C4-2B (cell line): ENCODE data around the gene HOXD3.

ENCODE experiments used
- ZFX ChIP-seq: fragments of 450-650 bp; IDR thresholded peaks from 2 replicates; pipeline ENCODE4 v1.6.1; 2017
- TF ChIP-seq, protein P1 (sequence below): fragments of 450-650 bp; conservative IDR thresholded peaks from 2 replicates; pipeline ENCODE4 v1.5.1; 2017; ENCODE audit warnings: mild to moderate bottlenecking

DNA sequence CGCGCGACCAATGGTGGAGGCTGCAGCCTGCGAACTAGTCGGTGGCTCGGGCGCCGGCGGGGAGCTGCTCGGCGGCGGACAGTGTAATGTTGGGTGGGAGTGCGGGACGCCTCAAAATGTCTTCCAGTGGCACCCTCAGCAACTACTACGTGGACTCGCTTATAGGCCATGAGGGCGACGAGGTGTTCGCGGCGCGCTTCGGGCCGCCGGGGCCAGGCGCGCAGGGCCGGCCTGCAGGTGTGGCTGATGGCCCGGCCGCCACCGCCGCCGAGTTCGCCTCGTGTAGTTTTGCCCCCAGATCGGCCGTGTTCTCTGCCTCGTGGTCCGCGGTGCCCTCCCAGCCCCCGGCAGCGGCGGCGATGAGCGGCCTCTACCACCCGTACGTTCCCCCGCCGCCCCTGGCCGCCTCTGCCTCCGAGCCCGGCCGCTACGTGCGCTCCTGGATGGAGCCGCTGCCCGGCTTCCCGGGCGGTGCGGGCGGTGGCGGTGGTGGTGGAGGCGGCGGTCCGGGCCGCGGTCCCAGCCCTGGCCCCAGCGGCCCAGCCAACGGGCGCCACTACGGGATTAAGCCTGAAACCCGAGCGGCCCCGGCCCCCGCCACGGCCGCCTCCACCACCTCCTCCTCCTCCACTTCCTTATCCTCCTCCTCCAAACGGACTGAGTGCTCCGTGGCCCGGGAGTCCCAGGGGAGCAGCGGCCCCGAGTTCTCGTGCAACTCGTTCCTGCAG lies 34.3 kb upstream of the HOXD3 start, which contains the start of gene HOXD9:
- TF ChIP-seq, protein P1, sequence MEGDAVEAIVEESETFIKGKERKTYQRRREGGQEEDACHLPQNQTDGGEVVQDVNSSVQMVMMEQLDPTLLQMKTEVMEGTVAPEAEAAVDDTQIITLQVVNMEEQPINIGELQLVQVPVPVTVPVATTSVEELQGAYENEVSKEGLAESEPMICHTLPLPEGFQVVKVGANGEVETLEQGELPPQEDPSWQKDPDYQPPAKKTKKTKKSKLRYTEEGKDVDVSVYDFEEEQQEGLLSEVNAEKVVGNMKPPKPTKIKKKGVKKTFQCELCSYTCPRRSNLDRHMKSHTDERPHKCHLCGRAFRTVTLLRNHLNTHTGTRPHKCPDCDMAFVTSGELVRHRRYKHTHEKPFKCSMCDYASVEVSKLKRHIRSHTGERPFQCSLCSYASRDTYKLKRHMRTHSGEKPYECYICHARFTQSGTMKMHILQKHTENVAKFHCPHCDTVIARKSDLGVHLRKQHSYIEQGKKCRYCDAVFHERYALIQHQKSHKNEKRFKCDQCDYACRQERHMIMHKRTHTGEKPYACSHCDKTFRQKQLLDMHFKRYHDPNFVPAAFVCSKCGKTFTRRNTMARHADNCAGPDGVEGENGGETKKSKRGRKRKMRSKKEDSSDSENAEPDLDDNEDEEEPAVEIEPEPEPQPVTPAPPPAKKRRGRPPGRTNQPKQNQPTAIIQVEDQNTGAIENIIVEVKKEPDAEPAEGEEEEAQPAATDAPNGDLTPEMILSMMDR: no peak
- no peak for TF ChIP-seq ZFX
